PFSK-1 (cell line): ENCODE measurements around the gene MIS18BP1.

Experiments used
- FOXP2 ChIP-seq: optimal IDR thresholded peaks from 2 replicates; pipeline ENCODE3; 2011; ENCODE audit warnings: borderline replicate concordance, control low read depth, inconsistent platforms; ENCODE audit not compliant: insufficient read depth; ENCODE audit errors: extremely low read length, extremely low read depth
- POLR2AphosphoS5 ChIP-seq: IDR thresholded peaks from 2 replicates; pipeline ENCODE4 v1.6.1; 2012; ENCODE audit warnings: low read depth, mild to moderate bottlenecking, control low read depth, low read length, moderate library complexity
- SIN3A ChIP-seq: IDR thresholded peaks from 2 replicates; pipeline ENCODE4 v1.6.1; 2012; ENCODE audit warnings: mild to moderate bottlenecking, low read length, moderate library complexity, borderline replicate concordance; ENCODE audit not compliant: insufficient read depth
- TAF1 ChIP-seq: IDR thresholded peaks from 2 replicates; pipeline ENCODE4 v1.6.1; 2012; ENCODE audit warnings: low read length, control low read depth, borderline replicate concordance; ENCODE audit not compliant: insufficient read depth
- TF ChIP-seq, protein P1 (sequence below), 2 experiments: IDR thresholded peaks; 2 replicates each; pipeline versions ENCODE4 v1.6.1 to v1.8.0; 2011 to 2012; ENCODE audit warnings: low read depth in 2 of 2, low read length in 2 of 2, control low read depth in 1 of 2, inconsistent platforms in 1 of 2, mild to moderate bottlenecking in 1 of 2, moderate library complexity in 1 of 2; ENCODE audit not compliant: insufficient read depth in 1 of 2

MIS18BP1 gene

DNA sequence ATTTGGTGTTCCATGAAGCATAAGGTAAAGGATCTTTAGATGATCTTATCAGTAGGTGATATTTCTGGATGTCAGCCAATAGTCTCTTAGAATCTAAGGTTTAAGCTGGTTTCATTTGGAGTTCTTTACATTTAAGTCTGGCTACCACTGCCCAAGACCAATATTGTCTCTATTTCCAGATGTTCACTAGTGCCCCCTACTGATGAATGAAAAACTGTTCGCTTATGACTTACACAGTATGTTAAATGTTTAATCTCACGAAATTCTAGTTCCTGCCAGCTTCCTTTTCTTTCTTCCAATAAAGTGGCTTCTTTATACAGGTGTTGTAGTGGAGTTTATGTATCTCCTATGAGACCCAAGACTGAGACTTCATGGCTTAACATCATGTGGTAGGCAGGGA, 31.8 kb upstream of the MIS18BP1 start:
- TF ChIP-seq POLR2AphosphoS5: no peak
- TF ChIP-seq TAF1: no peak
- TF ChIP-seq, protein P1, sequence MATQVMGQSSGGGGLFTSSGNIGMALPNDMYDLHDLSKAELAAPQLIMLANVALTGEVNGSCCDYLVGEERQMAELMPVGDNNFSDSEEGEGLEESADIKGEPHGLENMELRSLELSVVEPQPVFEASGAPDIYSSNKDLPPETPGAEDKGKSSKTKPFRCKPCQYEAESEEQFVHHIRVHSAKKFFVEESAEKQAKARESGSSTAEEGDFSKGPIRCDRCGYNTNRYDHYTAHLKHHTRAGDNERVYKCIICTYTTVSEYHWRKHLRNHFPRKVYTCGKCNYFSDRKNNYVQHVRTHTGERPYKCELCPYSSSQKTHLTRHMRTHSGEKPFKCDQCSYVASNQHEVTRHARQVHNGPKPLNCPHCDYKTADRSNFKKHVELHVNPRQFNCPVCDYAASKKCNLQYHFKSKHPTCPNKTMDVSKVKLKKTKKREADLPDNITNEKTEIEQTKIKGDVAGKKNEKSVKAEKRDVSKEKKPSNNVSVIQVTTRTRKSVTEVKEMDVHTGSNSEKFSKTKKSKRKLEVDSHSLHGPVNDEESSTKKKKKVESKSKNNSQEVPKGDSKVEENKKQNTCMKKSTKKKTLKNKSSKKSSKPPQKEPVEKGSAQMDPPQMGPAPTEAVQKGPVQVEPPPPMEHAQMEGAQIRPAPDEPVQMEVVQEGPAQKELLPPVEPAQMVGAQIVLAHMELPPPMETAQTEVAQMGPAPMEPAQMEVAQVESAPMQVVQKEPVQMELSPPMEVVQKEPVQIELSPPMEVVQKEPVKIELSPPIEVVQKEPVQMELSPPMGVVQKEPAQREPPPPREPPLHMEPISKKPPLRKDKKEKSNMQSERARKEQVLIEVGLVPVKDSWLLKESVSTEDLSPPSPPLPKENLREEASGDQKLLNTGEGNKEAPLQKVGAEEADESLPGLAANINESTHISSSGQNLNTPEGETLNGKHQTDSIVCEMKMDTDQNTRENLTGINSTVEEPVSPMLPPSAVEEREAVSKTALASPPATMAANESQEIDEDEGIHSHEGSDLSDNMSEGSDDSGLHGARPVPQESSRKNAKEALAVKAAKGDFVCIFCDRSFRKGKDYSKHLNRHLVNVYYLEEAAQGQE (IDR thresholded peaks at IDR 0.05; ENCODE audit: insufficient read depth in 1 of 2, low read depth in 2 of 2, low read length in 2 of 2): no peak
- no peak for TF ChIP-seq SIN3A
- no peak for TF ChIP-seq FOXP2

DNA sequence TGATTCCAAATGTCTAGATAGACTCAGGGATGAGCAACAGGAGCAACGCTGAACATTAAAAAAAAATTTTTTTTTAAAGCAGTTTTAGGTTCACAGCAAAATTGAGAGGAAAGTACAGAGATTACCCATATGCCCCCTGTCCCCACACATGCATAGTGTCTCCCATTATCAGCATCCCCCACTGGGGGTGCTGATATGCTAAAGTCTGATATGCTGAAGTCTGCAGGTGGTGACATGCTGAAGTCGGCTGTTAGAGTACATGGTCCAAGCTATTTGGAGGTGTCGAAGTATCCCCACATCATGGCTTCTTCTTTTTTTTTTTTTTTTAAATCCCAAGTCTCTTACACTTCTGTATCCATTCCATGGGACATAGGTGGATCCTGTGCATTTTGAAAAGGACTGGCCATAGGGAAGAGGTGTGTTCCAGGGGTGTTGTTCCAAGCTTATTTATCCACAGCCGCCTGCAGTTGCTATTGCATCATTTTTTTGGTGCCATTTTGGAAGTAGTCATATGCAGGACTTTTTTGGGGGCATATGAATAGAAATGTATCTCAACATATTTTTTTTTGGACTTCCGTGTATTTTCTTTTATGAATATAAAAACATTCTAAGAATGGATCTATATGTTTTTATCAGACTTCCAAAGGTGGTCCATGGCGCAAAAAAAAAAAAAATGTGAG, 19.0 kb upstream of the MIS18BP1 start:
- TF ChIP-seq TAF1 (no peak), FOXP2 (no peak), POLR2AphosphoS5 (no peak)
- TF ChIP-seq, protein P1 (IDR thresholded peaks at IDR 0.05; ENCODE audit: insufficient read depth in 1 of 2, low read depth in 2 of 2, low read length in 2 of 2): no peak

DNA sequence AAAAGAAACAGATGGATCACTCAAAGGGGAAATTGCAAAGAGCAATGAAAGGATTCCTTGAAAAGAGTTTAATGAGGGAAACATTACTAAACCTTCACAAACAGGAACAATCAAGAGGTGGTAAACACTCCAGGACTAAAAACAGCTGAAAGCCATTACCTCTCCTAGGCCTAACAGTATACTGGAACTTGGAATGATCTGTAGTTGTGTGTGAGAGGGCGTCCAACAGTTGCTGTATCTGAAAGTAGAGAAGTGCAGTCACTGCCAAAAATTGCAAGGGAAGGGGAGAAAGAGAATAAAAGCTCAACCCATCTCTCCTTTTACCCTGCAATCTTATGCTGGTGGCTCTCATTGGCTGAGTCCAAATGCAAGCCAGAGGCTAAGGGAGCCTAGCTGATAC, 17.0 kb upstream of the MIS18BP1 start:
- no peak for TF ChIP-seq TAF1
- no peak for TF ChIP-seq FOXP2
- no peak for TF ChIP-seq POLR2AphosphoS5
- TF ChIP-seq SIN3A: no peak
- TF ChIP-seq, protein P1 (IDR thresholded peaks at IDR 0.05; ENCODE audit: insufficient read depth in 1 of 2, low read depth in 2 of 2, low read length in 2 of 2): no peak

DNA sequence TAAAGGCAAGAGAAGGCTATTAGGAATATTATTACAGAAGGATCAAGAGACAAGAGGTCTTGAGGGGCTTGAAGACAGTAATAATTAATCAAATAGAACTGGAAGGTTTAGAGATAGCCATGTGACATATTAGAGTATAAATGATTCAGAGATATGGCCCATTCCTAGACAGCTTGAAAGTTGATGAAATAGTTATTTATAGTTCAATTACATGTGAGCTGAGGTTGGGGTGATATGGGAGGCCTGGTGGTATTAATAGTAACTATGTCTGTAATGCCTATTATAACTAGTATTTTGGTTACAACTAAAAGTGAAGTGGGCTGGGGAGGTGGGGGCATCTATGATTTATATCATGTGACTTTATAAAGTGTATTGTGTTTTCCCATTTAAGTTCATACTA, 14.1 kb upstream of the MIS18BP1 start:
- no peak for TF ChIP-seq TAF1

DNA sequence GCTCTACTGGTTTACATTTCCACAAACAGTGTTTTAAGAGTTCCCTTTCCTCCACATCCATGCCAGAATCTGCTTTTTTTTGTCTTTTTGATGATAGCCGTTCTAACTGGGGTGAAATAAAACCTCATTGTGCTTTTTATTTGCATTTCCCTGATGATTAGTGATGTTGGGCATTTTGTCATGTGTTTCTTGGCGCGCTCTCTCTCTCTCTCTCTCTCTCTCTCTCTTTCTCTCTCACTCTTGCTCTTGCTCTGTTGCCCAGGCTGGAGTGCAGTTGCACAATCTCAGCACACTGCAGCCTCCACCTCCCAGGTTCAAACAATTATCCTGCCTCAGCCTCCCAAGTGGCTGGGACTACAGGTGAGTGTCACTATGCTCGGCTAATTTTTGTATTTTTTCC, 9.6 kb upstream of the MIS18BP1 start:
- TF ChIP-seq, protein P1 (IDR thresholded peaks at IDR 0.05; ENCODE audit: insufficient read depth in 1 of 2, low read depth in 2 of 2, low read length in 2 of 2): no peak
- TF ChIP-seq TAF1 (no peak), POLR2AphosphoS5 (no peak), FOXP2 (no peak)
